HG03060 (cell line): ENCODE results near the gene SIGLEC5.
"Not testable (repeated sequence)": the region's sequence is repeated elsewhere in the genome, so short reads cannot be mapped to it uniquely, and the experiment has no call there.

Experiments
- ATAC-seq: cut with Tn5 transposase; IDR thresholded peaks from one replicate; pipeline ENCODE4 v1.9.1; 2021; ENCODE audit warnings: low read depth, moderate number of reproducible peaks; ENCODE audit not compliant: unreplicated experiment

SIGLEC5 gene

GRCh38 chr19:51630315-51630714, at the start of gene SIGLEC5:
SIGLEC5 (minus strand) TSS chr19:51630401; CDS start chr19:51630335, 66 bp downstream.
- ATAC-seq, result not testable (repeated sequence)

- no peak for ATAC-seq
Measured at GRCh38 chr19:51676566-51677083, 46.4 kb upstream of the SIGLEC5 start.

- ATAC-seq, result not testable (repeated sequence)
Measured at GRCh38 chr19:51675911-51676565, 45.8 kb upstream of the SIGLEC5 start.

- ATAC-seq, result no peak
Measured at GRCh38 chr19:51668216-51668615, 38.0 kb upstream of the SIGLEC5 start.

- ATAC-seq, result no peak
Measured at GRCh38 chr19:51664997-51665396, 34.8 kb upstream of the SIGLEC5 start.

- no peak for ATAC-seq
Measured at GRCh38 chr19:51664131-51664530, 33.9 kb upstream of the SIGLEC5 start.

GRCh38 chr19:51663650-51664049, 33.4 kb upstream of the SIGLEC5 start:
- no peak for ATAC-seq

GRCh38 chr19:51660975-51661600, 30.9 kb upstream of the SIGLEC5 start:
- no peak for ATAC-seq

GRCh38 chr19:51654783-51655182, 24.6 kb upstream of the SIGLEC5 start:
- no peak for ATAC-seq

- no peak for ATAC-seq
Measured at GRCh38 chr19:51653162-51653561, 23.0 kb upstream of the SIGLEC5 start.

- no peak for ATAC-seq
Measured at GRCh38 chr19:51652266-51652665, 22.1 kb upstream of the SIGLEC5 start.

- ATAC-seq, result no peak
Measured at GRCh38 chr19:51651216-51651846, 21.1 kb upstream of the SIGLEC5 start.

- ATAC-seq, result no peak
Measured at GRCh38 chr19:51647318-51647717, 17.1 kb upstream of the SIGLEC5 start.

- ATAC-seq, result not testable (repeated sequence)
Measured at GRCh38 chr19:51646730-51647129, 16.5 kb upstream of the SIGLEC5 start, which contains the start of gene SIGLEC14. SIGLEC14 (minus strand) TSS chr19:51646825; CDS start chr19:51646759, 66 bp downstream.

- no peak for ATAC-seq
Measured at GRCh38 chr19:51644636-51645271, 14.6 kb upstream of the SIGLEC5 start.

GRCh38 chr19:51641648-51642047, 11.4 kb upstream of the SIGLEC5 start:
- no peak for ATAC-seq

- ATAC-seq, result no peak
Measured at GRCh38 chr19:51640386-51640785, 10.2 kb upstream of the SIGLEC5 start.

GRCh38 chr19:51639916-51640315, 9.7 kb upstream of the SIGLEC5 start:
- ATAC-seq, result no peak

- ATAC-seq, result no peak
Measured at GRCh38 chr19:51637362-51637978, 7.3 kb upstream of the SIGLEC5 start.

GRCh38 chr19:51632126-51632525, 1.9 kb upstream of the SIGLEC5 start:
- no peak for ATAC-seq
